Esophagus squamous epithelium (tissue), 5 donors: ENCODE data around the gene CHAD. TPM values are rescaled to one million over a fixed set of nuclear protein-coding genes. Genes with fewer than 3 reads are reported as not detected.
A peak's percentile ranks its signal among the peaks of the same experiment; 100 is the strongest.

Source experiments
- DNase-seq: peaks from one replicate; lab custom pipeline; 2025; lab: John Stamatoyannopoulos, UW
- H3K27ac ChIP-seq, 4 donors: fragments of 200-600 bp; sonication (generic); one replicate each; pipeline ENCODE4 v1.5.1; 2016 to 2019; ENCODE audit warnings: mild to moderate bottlenecking in 1 of 4
- H3K27me3 ChIP-seq, 4 donors: fragments of 200-600 bp; sonication (generic); 1 replicate in 3 of 4; 2 replicates in 1 of 4; pipeline versions ENCODE4 v1.5.1 to v1.6.0; 2017 to 2021; ENCODE audit warnings: antibody characterized with exemption in 1 of 4
- H3K36me3 ChIP-seq, 3 donors: fragments of 200-600 bp; sonication (generic); one replicate each; pipeline ENCODE4 v1.5.1; 2016 to 2019
- H3K4me1 ChIP-seq, 3 donors: fragments of 200-600 bp; sonication (generic); one replicate each; pipeline ENCODE4 v1.5.1; 2017 to 2019
- H3K4me3 ChIP-seq, 4 donors: fragments of 200-600 bp; sonication (generic); 1 replicate in 3 of 4; 2 replicates in 1 of 4; pipeline ENCODE4 v1.5.1; 2016 to 2019; ENCODE audit warnings: mild to moderate bottlenecking in 2 of 4, moderate library complexity in 1 of 4
- H3K9me3 ChIP-seq, 3 donors: fragments of 200-600 bp; sonication (generic); one replicate each; pipeline ENCODE4 v1.5.1; 2016 to 2019
- CTCF ChIP-seq, 6 experiments: fragments of 450-650 bp in 4 of 6; fragments of 200-600 bp in 2 of 6; sonication (generic) in 2 of 6; IDR thresholded peaks; one replicate each; pipeline ENCODE4 v1.5.1; 2016 to 2019; ENCODE audit warnings: antibody characterized with exemption in 6 of 6, mild to moderate bottlenecking in 4 of 6, moderate library complexity in 4 of 6
- POLR2A ChIP-seq, 4 donors: fragments of 450-650 bp; IDR thresholded peaks; one replicate each; pipeline ENCODE4 v1.6.1; 2017; ENCODE audit warnings: antibody characterized with exemption in 4 of 4, mild to moderate bottlenecking in 4 of 4, moderate library complexity in 3 of 4
- WGBS, 2 donors: methylation state at CpG; one replicate each; pipeline ENCODE4 v1.1.5; 2018; 5-methylcytosine and 5-hydroxymethylcytosine counted together
- intact Hi-C: fragments of 100-400 bp; cut with DNase I; formaldehyde crosslinking; loops from one replicate; pipeline ENCODE4 v1.15.0; 2022
- total RNA-seq, 4 donors: library from RNA; depleted of rRNA; stranded (reverse); fragments of >200 nt; gene quantifications; one replicate each; pipeline ENCODE4 v1.1.0, GENCODE V29; 2016
- donor health status: DM: yes; HTN: yes; CAD: no.

The CHAD gene
- total RNA-seq, 4 donors from 2014 or later: 0.19 to 0.80 TPM; not detected in 2

GRCh38 chr17:50484386-50485155 lies 15.9 kb upstream of the CHAD start:
- H3K27ac ChIP-seq: no peak overlapping the region
- WGBS, 2 donors: 92 to 94% methylated on average over 2 to 7 of the region's 11 CpGs
- H3K9me3 ChIP-seq: no peaks in the 10 kb centered on the region
- intact Hi-C loops: loop anchor here (5.0 to 10.0 kb wide), 2 partner anchors 63 to 140 kb away; partner anchors contain the start of gene SPATA20
- H3K27me3 ChIP-seq: no peaks in the 10 kb centered on the region
- no peak overlapping the region for H3K4me3 ChIP-seq
- TF ChIP-seq POLR2A (IDR thresholded peaks at IDR 0.05) (no peak), CTCF (IDR thresholded peaks at IDR 0.05) (no peak)
- H3K36me3 ChIP-seq: peaks cover 0 to 55% (median 10%) of the 10 kb centered on the region in 3 donors
- DNase-seq: no peak
- peaks cover 12 to 52% (median 14%) of the 10 kb centered on the region in 3 donors for H3K4me1 ChIP-seq

- peaks cover 16 to 56% (median 19%) of the 10 kb centered on the region in 3 donors for H3K4me1 ChIP-seq
- no peak overlapping the region for H3K4me3 ChIP-seq
- intact Hi-C loops: loop anchor here (5.0 to 10.0 kb wide), 2 partner anchors 64 to 142 kb away; partner anchors contain the start of gene SPATA20
- TF ChIP-seq CTCF (IDR thresholded peaks at IDR 0.05): no peak
- DNase-seq: no peak
- WGBS, 2 donors: 63 to 64% methylated on average over 5 of the region's 5 CpGs
- peak overlapping the region in 3 of 4 donors; percentile 71 to 81 (median 75) for H3K27ac ChIP-seq
- no peaks in the 10 kb centered on the region for H3K9me3 ChIP-seq
- no peaks in the 10 kb centered on the region for H3K27me3 ChIP-seq
- peaks cover 0 to 55% (median 10%) of the 10 kb centered on the region in 3 donors for H3K36me3 ChIP-seq
Measured at GRCh38 chr17:50483266-50483665, 14.6 kb upstream of the CHAD start.

- peak overlapping the region; percentile 55 to 81 (median 67) for H3K27ac ChIP-seq
- no peak overlapping the region for H3K4me3 ChIP-seq
- DNase-seq: peak; percentile 37
- intact Hi-C loops: loop anchor here (5.0 to 10.0 kb wide), 2 partner anchors 65 to 142 kb away; partner anchors contain the start of gene SPATA20
- H3K9me3 ChIP-seq: no peaks in the 10 kb centered on the region
- H3K27me3 ChIP-seq: no peaks in the 10 kb centered on the region
- 7% methylated on average over 4 to 7 of the region's 7 CpGs for WGBS, 2 donors
- peaks cover 15 to 53% (median 18%) of the 10 kb centered on the region in 3 donors for H3K4me1 ChIP-seq
- H3K36me3 ChIP-seq: peaks cover 0 to 55% (median 10%) of the 10 kb centered on the region in 3 donors
- TF ChIP-seq POLR2A (IDR thresholded peaks at IDR 0.05) (no peak), CTCF (IDR thresholded peaks at IDR 0.05) (peak; percentile 74 to 96 (median 90))
Measured at GRCh38 chr17:50482516-50482915, 13.8 kb upstream of the CHAD start.

GRCh38 chr17:50482110-50482509 lies 13.4 kb upstream of the CHAD start:
- WGBS, 2 donors: 20 to 83% methylated on average over 1 to 11 of the region's 23 CpGs
- no peaks in the 10 kb centered on the region for H3K27me3 ChIP-seq
- TF ChIP-seq POLR2A (IDR thresholded peaks at IDR 0.05) (no peak), CTCF (IDR thresholded peaks at IDR 0.05) (no peak)
- DNase-seq: no peak
- H3K4me1 ChIP-seq: peaks cover 14 to 48% (median 15%) of the 10 kb centered on the region in 3 donors
- peaks cover 0 to 51% (median 10%) of the 10 kb centered on the region in 3 donors for H3K36me3 ChIP-seq
- intact Hi-C loops: loop anchor here (5.0 to 10.0 kb wide), 2 partner anchors 65 to 143 kb away; partner anchors contain the start of gene SPATA20
- no peaks in the 10 kb centered on the region for H3K9me3 ChIP-seq
- no peak overlapping the region for H3K4me3 ChIP-seq
- H3K27ac ChIP-seq: peak overlapping the region in 3 of 4 donors; percentile 59 to 81 (median 75)

GRCh38 chr17:50481648-50482047 lies 13.0 kb upstream of the CHAD start:
- peak overlapping the region in 3 of 4 donors; percentile 59 to 81 (median 75) for H3K27ac ChIP-seq
- H3K4me3 ChIP-seq: no peak overlapping the region
- TF ChIP-seq CTCF (IDR thresholded peaks at IDR 0.05): no peak
- TF ChIP-seq POLR2A (IDR thresholded peaks at IDR 0.05): no peak
- no peak for DNase-seq
- H3K4me1 ChIP-seq: peaks cover 14 to 45% (median 15%) of the 10 kb centered on the region in 3 donors
- H3K27me3 ChIP-seq: peaks cover 0 to 3% (median 0%) of the 10 kb centered on the region in 4 donors
- 75 to 85% methylated on average over 4 of the region's 4 CpGs for WGBS, 2 donors
- H3K36me3 ChIP-seq: peaks cover 0 to 46% (median 10%) of the 10 kb centered on the region in 3 donors
- H3K9me3 ChIP-seq: no peaks in the 10 kb centered on the region
- intact Hi-C loops: loop anchor here (5.0 to 10.0 kb wide), 2 partner anchors 66 to 143 kb away; partner anchors contain the start of gene SPATA20
